Body of pancreas (tissue), 4 donors: ENCODE measurements around the gene MECP2. TPM values are rescaled to one million over a fixed set of nuclear protein-coding genes. Genes with fewer than 3 reads are reported as not detected.

ENCODE experiments used
- ATAC-seq: fragments of 150-250 bp; one replicate; pipeline ENCODE4 v1.9.1; 2016
- DNase-seq, 4 donors: peaks; one replicate each; pipeline ENCODE4 v3.0.0-alpha.2; 2019
- H3K27ac ChIP-seq, 4 donors: fragments of 200-600 bp; sonication (generic); 1 replicate in 3 of 4; 2 replicates in 1 of 4; pipeline versions ENCODE4 v1.5.1 to v1.6.1; 2016 to 2019; ENCODE audit warnings: mild to moderate bottlenecking in 1 of 4, mixed read lengths in 1 of 4, moderate library complexity in 1 of 4
- H3K27me3 ChIP-seq, 2 donors: fragments of 200-600 bp; sonication (generic); one replicate each; pipeline ENCODE4 v1.6.0; 2016; ENCODE audit warnings: mild to moderate bottlenecking in 1 of 2
- H3K36me3 ChIP-seq, 2 donors: fragments of 200-600 bp; sonication (generic); replicated peaks in 1 of 2; 2 replicates each; pipeline ENCODE4 v1.5.1; 2016; ENCODE audit warnings: low read depth in 2 of 2; ENCODE audit not compliant: insufficient read depth in 1 of 2
- H3K4me1 ChIP-seq: fragments of 200-600 bp; sonication (generic); one replicate; pipeline ENCODE4 v1.6.0; 2016
- H3K4me3 ChIP-seq, 2 donors: fragments of 200-600 bp; sonication (generic); 1 replicate in 1 of 2; 2 replicates in 1 of 2; pipeline ENCODE4 v1.5.1; 2016 to 2019
- H3K9me3 ChIP-seq, 3 donors: fragments of 200-600 bp; sonication (generic); 1 replicate in 2 of 3; 2 replicates in 1 of 3; pipeline ENCODE4 v1.5.1; 2016
- POLR2A ChIP-seq, 3 donors: fragments of 450-650 bp; IDR thresholded peaks; one replicate each; pipeline ENCODE4 v1.6.1; 2016; ENCODE audit warnings: antibody characterized with exemption in 3 of 3, mild to moderate bottlenecking in 2 of 3
- WGBS, 2 donors: methylation state at CpG; one replicate each; pipeline ENCODE4 v1.1.5; 2017; 5-methylcytosine and 5-hydroxymethylcytosine counted together
- intact Hi-C: fragments of 100-400 bp; cut with DNase I; formaldehyde crosslinking; loops from one replicate; pipeline ENCODE4 v1.15.1; 2023
- total RNA-seq, 2 donors: library from RNA; depleted of rRNA; stranded (reverse); fragments of >200 nt; gene quantifications; one replicate each; pipeline ENCODE4 v1.1.0, GENCODE V29; 2016
- TF ChIP-seq, protein P1 (sequence below), 7 experiments: fragments of 450-650 bp in 4 of 7; fragments of 200-600 bp in 3 of 7; sonication (generic) in 3 of 7; IDR thresholded peaks; one replicate each; pipeline ENCODE4 v1.5.1; 2016 to 2019; ENCODE audit warnings: antibody characterized with exemption in 7 of 7

MECP2 gene
- total RNA-seq, 2 donors from 2014 or later: 27.8 to 36.3 TPM

- Histone ChIP-seq H3K27me3 (no peaks in the 10 kb centered on the region), H3K27ac (peak overlapping the region in 3 of 4 donors; percentile 8 to 36 (median 22)), H3K4me1 (peaks cover 46% of the 10 kb centered on the region), H3K36me3 (no peaks in the 10 kb centered on the region), H3K4me3 (no peak overlapping the region), H3K9me3 (no peaks in the 10 kb centered on the region)
- intact Hi-C loops: no loop called here
- ATAC-seq: no peak
- peak in 1 of 4 donors; percentile 17 for DNase-seq
- WGBS, 2 donors: 25 to 52% methylated on average over 4 to 12 of the region's 13 CpGs
- no peak for TF ChIP-seq POLR2A (IDR thresholded peaks at IDR 0.05)
- TF ChIP-seq, protein P1, sequence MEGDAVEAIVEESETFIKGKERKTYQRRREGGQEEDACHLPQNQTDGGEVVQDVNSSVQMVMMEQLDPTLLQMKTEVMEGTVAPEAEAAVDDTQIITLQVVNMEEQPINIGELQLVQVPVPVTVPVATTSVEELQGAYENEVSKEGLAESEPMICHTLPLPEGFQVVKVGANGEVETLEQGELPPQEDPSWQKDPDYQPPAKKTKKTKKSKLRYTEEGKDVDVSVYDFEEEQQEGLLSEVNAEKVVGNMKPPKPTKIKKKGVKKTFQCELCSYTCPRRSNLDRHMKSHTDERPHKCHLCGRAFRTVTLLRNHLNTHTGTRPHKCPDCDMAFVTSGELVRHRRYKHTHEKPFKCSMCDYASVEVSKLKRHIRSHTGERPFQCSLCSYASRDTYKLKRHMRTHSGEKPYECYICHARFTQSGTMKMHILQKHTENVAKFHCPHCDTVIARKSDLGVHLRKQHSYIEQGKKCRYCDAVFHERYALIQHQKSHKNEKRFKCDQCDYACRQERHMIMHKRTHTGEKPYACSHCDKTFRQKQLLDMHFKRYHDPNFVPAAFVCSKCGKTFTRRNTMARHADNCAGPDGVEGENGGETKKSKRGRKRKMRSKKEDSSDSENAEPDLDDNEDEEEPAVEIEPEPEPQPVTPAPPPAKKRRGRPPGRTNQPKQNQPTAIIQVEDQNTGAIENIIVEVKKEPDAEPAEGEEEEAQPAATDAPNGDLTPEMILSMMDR (IDR thresholded peaks at IDR 0.05): no peak
Observed at GRCh38 chrX:154049209-154050112, 48.1 kb downstream of the MECP2 start.

DNA sequence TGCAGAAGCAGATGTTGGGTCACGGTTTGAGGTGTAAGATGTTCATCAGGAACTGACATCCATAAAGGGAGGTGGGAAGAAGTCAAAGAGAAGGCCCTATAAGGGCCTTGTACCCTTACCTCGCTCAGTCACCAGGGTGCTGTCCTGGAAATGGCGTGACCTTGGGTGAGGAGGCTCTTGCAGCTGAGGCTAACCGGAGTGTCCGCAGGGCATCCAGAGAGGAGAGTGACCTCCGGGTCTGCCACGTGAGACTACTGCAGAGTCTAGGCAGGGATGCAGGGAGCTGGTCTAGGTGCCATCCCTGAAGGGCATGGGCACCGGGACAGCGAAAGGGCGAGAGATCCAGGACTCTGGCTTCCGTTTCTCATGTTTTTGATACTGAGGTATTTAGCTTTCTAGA is 49.1 kb downstream of the MECP2 start:
- H3K27ac ChIP-seq: no peak overlapping the region
- no peaks in the 10 kb centered on the region for H3K27me3 ChIP-seq
- no peak for ATAC-seq
- intact Hi-C loops: no loop called here
- DNase-seq: no peak
- TF ChIP-seq, protein P1 (IDR thresholded peaks at IDR 0.05): no peak
- TF ChIP-seq POLR2A (IDR thresholded peaks at IDR 0.05): no peak
- H3K36me3 ChIP-seq: no peaks in the 10 kb centered on the region
- H3K9me3 ChIP-seq: no peaks in the 10 kb centered on the region
- 89 to 90% methylated on average over 5 to 6 of the region's 11 CpGs for WGBS, 2 donors
- peaks cover 46% of the 10 kb centered on the region for H3K4me1 ChIP-seq
- no peak overlapping the region for H3K4me3 ChIP-seq

GRCh38 chrX:154046940-154047610 is 50.4 kb downstream of the MECP2 start:
- H3K27ac ChIP-seq: peak overlapping the region in 2 of 4 donors; percentile 13 to 41
- H3K4me3 ChIP-seq: no peak overlapping the region
- peaks cover 46% of the 10 kb centered on the region for H3K4me1 ChIP-seq
- no peak for TF ChIP-seq POLR2A (IDR thresholded peaks at IDR 0.05)
- TF ChIP-seq, protein P1 (IDR thresholded peaks at IDR 0.05): no peak
- intact Hi-C loops: no loop called here
- H3K27me3 ChIP-seq: no peaks in the 10 kb centered on the region
- ATAC-seq (no peak), DNase-seq (no peak)
- WGBS, 2 donors: 40 to 43% methylated on average over 4 of the region's 4 CpGs
- no peaks in the 10 kb centered on the region for H3K9me3 ChIP-seq
- H3K36me3 ChIP-seq: no peaks in the 10 kb centered on the region

- WGBS, 2 donors: 20 to 24% methylated on average over 7 to 10 of the region's 10 CpGs
- DNase-seq (peak in 3 of 4 donors; percentile 31 to 39 (median 38)), ATAC-seq (peak; percentile 35)
- intact Hi-C loops: no loop called here
- no peaks in the 10 kb centered on the region for H3K27me3 ChIP-seq
- H3K4me3 ChIP-seq: no peak overlapping the region
- H3K4me1 ChIP-seq: peaks cover 41% of the 10 kb centered on the region
- TF ChIP-seq, protein P1 (IDR thresholded peaks at IDR 0.05): peak in 1 of 7 experiments; percentile 7
- TF ChIP-seq POLR2A (IDR thresholded peaks at IDR 0.05): no peak
- peak overlapping the region in 2 of 4 donors; percentile 36 to 41 for H3K27ac ChIP-seq
- H3K36me3 ChIP-seq: no peaks in the 10 kb centered on the region
- no peaks in the 10 kb centered on the region for H3K9me3 ChIP-seq
Observed at GRCh38 chrX:154046031-154046781, 51.3 kb downstream of the MECP2 start.
